B cell (primary cell): ENCODE data around the gene PGF. TPM values are rescaled to one million over a fixed set of nuclear protein-coding genes. Genes with fewer than 3 reads are reported as not detected.

ENCODE experiments used
- ATAC-seq: fragments of 200-7000 bp; cut with Tn5 transposase; one replicate; pipeline ENCODE4 v1.10.0; 2021; ENCODE audit warnings: low read depth, mild to moderate bottlenecking, moderate number of reproducible peaks, moderate library complexity
- CTCF ChIA-PET: fragments of 350-600 bp; sonication (Branson Sonifier 250); formaldehyde crosslinking; loops from one replicate; lab custom pipeline; 2021; ENCODE audit warnings: antibody characterized with exemption, inconsistent platforms; lab: Charles Lee
- POLR2A ChIA-PET: fragments of 350-600 bp; sonication (Branson Sonifier 250); formaldehyde crosslinking; loops from one replicate; lab custom pipeline; 2021; ENCODE audit warnings: antibody characterized with exemption; lab: Charles Lee
- DNase-seq: peaks from one replicate; pipeline ENCODE4 v3.0.0; 2013
- H2AFZ ChIP-seq: 2 replicates; pipeline ENCODE4 v1.6.1; 2012; ENCODE audit warnings: mild to moderate bottlenecking, low read depth, low read length; ENCODE audit not compliant: insufficient read depth, poor library complexity, severe bottlenecking
- H3K27ac ChIP-seq, 2 donors: 1 replicate in 1 of 2; 2 replicates in 1 of 2; pipeline ENCODE4 v1.5.1; 2012 to 2013; ENCODE audit warnings: low read length in 2 of 2, mild to moderate bottlenecking in 2 of 2, moderate library complexity in 1 of 2
- H3K27me3 ChIP-seq, 4 experiments: fragments of 200-600 bp in 1 of 4; sonication (generic) in 1 of 4; replicated peaks in 1 of 4; 1 replicate in 2 of 4; 2 replicates in 2 of 4; pipeline versions ENCODE4 v1.6.1 to v1.7.0; 2013 to 2016; ENCODE audit warnings: low read length in 3 of 4, mild to moderate bottlenecking in 2 of 4, mixed read lengths in 1 of 4, moderate library complexity in 1 of 4; ENCODE audit not compliant: insufficient read depth in 4 of 4, control insufficient read depth in 3 of 4; ENCODE audit errors: control extremely low read depth in 1 of 4
- H3K36me3 ChIP-seq, 2 experiments: replicated peaks in 1 of 2; 1 replicate in 1 of 2; 2 replicates in 1 of 2; pipeline versions ENCODE4 v1.6.1 to v1.7.1; 2013; ENCODE audit warnings: low read length in 1 of 2; ENCODE audit not compliant: insufficient read depth in 2 of 2, control insufficient read depth in 1 of 2; ENCODE audit errors: control extremely low read depth in 1 of 2, extremely low read depth in 1 of 2
- H3K4me1 ChIP-seq, 2 donors: fragments of 200-600 bp in 1 of 2; sonication (generic) in 1 of 2; 1 replicate in 1 of 2; 2 replicates in 1 of 2; pipeline versions ENCODE4 v1.5.1 to v1.6.1; 2013 to 2017; ENCODE audit warnings: low read length in 2 of 2; ENCODE audit not compliant: control insufficient read depth in 2 of 2, insufficient read depth in 2 of 2
- H3K4me2 ChIP-seq: replicated peaks from 2 replicates; pipeline ENCODE3; 2012; ENCODE audit warnings: mild to moderate bottlenecking, low read depth, low read length; ENCODE audit not compliant: poor library complexity, severe bottlenecking
- H3K4me3 ChIP-seq, 5 experiments: fragments of 200-600 bp in 1 of 5; sonication (generic) in 1 of 5; 1 replicate in 3 of 5; 2 replicates in 2 of 5; pipeline versions ENCODE4 v1.5.1 to v1.7.0; 2011 to 2016; ENCODE audit warnings: low read length in 4 of 5, mild to moderate bottlenecking in 4 of 5, low read depth in 2 of 5, control low read depth in 1 of 5, moderate library complexity in 1 of 5; ENCODE audit not compliant: insufficient read depth in 1 of 5; ENCODE audit errors: control extremely low read depth in 1 of 5, extremely low read depth in 1 of 5
- H3K79me2 ChIP-seq: fragments of 200-600 bp; sonication (generic); one replicate; pipeline ENCODE4 v1.6.0; 2016; ENCODE audit warnings: low read length; ENCODE audit not compliant: control insufficient read depth, insufficient read depth
- H3K9ac ChIP-seq: fragments of 200-600 bp; sonication (generic); 2 replicates; pipeline ENCODE4 v1.6.1; 2017; ENCODE audit warnings: mild to moderate bottlenecking, low read length, moderate library complexity
- H3K9me3 ChIP-seq, 3 donors: one replicate each; pipeline versions ENCODE4 v1.6.1 to v1.7.1; 2013; ENCODE audit warnings: low read length in 2 of 3; ENCODE audit not compliant: control insufficient read depth in 2 of 3, insufficient read depth in 1 of 3; ENCODE audit errors: control extremely low read depth in 1 of 3
- H4K20me1 ChIP-seq: 2 replicates; pipeline ENCODE4 v1.6.0; 2012; ENCODE audit warnings: mild to moderate bottlenecking, low read length; ENCODE audit not compliant: insufficient read depth, control insufficient read depth, poor library complexity, severe bottlenecking
- H3K27ac Mint-ChIP-seq: one replicate; pipeline ENCODE4 v1.8.0; 2021; ENCODE audit warnings: mixed read lengths
- H3K27me3 Mint-ChIP-seq: one replicate; pipeline ENCODE4 v1.8.0; 2021; ENCODE audit warnings: mixed read lengths
- H3K4me1 Mint-ChIP-seq: one replicate; pipeline ENCODE4 v1.8.0; 2021; ENCODE audit warnings: mixed read lengths
- H3K4me3 Mint-ChIP-seq: one replicate; pipeline ENCODE4 v1.8.0; 2021; ENCODE audit warnings: mixed read lengths
- H3K9me3 Mint-ChIP-seq: one replicate; pipeline ENCODE4 v1.8.0; 2022; ENCODE audit warnings: mixed read lengths; ENCODE audit not compliant: insufficient read depth
- EZH2 ChIP-seq: IDR thresholded peaks from 2 replicates; pipeline ENCODE4 v1.6.1; 2012; ENCODE audit warnings: borderline replicate concordance, low read depth, mild to moderate bottlenecking, moderate library complexity, low read length; ENCODE audit not compliant: insufficient read depth, poor library complexity, severe bottlenecking
- WGBS: methylation state at CpG from one replicate; pipeline ENCODE4 v1.1.5; 2013; ENCODE audit warnings: missing lambda C conversion rate; ENCODE audit not compliant: insufficient coverage; 5-methylcytosine and 5-hydroxymethylcytosine counted together
- intact Hi-C: fragments of 100-400 bp; cut with micrococcal nuclease; formaldehyde crosslinking; loops from one replicate; pipeline ENCODE4 v1.10.0; 2022
- polyA plus RNA-seq: library from polyadenylated mRNA; depleted of rRNA; stranded (reverse); fragments of >200 nt; gene quantifications from 2 replicates; pipeline ENCODE4 v1.2.3, GENCODE V29; 2012
- total RNA-seq, 2 donors: library from RNA; stranded (reverse); fragments of 120-200 nt in 1 of 2; gene quantifications; 1 replicate in 1 of 2; 2 replicates in 1 of 2; pipeline versions ENCODE4 v1.2.3 to v1.2.4, GENCODE V29; 2013 to 2022
- TF ChIP-seq, protein P1 (sequence below): fragments of 200-600 bp; IDR thresholded peaks from one replicate; pipeline ENCODE4 v1.8.0; 2022; ENCODE audit warnings: antibody characterized with exemption, mild to moderate bottlenecking

PGF gene
- total and polyA plus RNA-seq, 2 donors (not counting 1 experiment from before 2014, with no cell fraction given): 0.07 to 0.47 TPM

DNA sequence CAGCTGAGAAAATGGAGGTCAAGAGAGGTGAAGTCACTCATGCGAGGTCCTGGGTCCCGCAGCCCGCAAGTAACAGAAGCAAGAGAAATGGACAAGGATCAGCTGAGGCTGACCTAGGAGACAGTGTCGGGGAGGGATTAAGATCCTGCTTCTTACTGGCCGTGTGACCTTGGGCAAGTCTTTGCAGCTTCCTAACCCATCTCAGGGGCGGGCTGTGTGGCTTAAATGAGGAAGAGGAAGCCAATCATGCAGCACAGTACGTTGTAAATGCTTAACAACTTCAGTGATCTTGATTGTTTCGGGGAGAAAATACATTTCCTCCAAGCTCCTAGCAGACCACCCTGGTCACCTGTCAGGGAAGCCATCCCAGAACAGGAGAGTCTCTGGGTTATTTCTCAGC is 7.1 kb upstream of the PGF start:
- H4K20me1 ChIP-seq: no peaks in the 10 kb centered on the region
- H3K27me3 Mint-ChIP-seq: no peaks in the 10 kb centered on the region
- no peaks in the 10 kb centered on the region for H3K9me3 ChIP-seq
- CTCF ChIA-PET: interaction anchor here (1.1 to 2.2 kb wide), 4 partner anchors 10 to 20 kb away, joined by 5 to 7 read pairs (median 6); no protein-coding TSS in a partner anchor
- DNase-seq (peak; percentile 54), ATAC-seq (peak; percentile 71)
- no peaks in the 10 kb centered on the region for H3K9me3 Mint-ChIP-seq
- peaks cover 17 to 22% of the 10 kb centered on the region in 2 donors for H3K4me1 ChIP-seq
- H2AFZ ChIP-seq: peak overlapping the region; percentile 68
- H3K36me3 ChIP-seq: no peaks in the 10 kb centered on the region
- 71% methylated on average over 4 of the region's 8 CpGs for WGBS
- no peaks in the 10 kb centered on the region for H3K79me2 ChIP-seq
- H3K4me2 ChIP-seq: peak overlapping the region; percentile 56
- no peaks in the 10 kb centered on the region for H3K27me3 ChIP-seq
- peak overlapping the region; percentile 8 to 15 for H3K27ac ChIP-seq
- no peak for TF ChIP-seq EZH2
- TF ChIP-seq, protein P1, sequence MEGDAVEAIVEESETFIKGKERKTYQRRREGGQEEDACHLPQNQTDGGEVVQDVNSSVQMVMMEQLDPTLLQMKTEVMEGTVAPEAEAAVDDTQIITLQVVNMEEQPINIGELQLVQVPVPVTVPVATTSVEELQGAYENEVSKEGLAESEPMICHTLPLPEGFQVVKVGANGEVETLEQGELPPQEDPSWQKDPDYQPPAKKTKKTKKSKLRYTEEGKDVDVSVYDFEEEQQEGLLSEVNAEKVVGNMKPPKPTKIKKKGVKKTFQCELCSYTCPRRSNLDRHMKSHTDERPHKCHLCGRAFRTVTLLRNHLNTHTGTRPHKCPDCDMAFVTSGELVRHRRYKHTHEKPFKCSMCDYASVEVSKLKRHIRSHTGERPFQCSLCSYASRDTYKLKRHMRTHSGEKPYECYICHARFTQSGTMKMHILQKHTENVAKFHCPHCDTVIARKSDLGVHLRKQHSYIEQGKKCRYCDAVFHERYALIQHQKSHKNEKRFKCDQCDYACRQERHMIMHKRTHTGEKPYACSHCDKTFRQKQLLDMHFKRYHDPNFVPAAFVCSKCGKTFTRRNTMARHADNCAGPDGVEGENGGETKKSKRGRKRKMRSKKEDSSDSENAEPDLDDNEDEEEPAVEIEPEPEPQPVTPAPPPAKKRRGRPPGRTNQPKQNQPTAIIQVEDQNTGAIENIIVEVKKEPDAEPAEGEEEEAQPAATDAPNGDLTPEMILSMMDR: no peak
- H3K27ac Mint-ChIP-seq: peak overlapping the region; percentile 43
- peaks cover 21% of the 10 kb centered on the region for H3K4me1 Mint-ChIP-seq
- peak overlapping the region; percentile 33 for H3K9ac ChIP-seq
- POLR2A ChIA-PET: no interaction called here
- intact Hi-C loops: no loop called here
- H3K4me3 ChIP-seq: peak overlapping the region in 1 of 5 experiments; percentile 5
- H3K4me3 Mint-ChIP-seq: peak overlapping the region; percentile 27

GRCh38 chr14:74962046-74962445 is 6.6 kb upstream of the PGF start:
- peak overlapping the region; percentile 68 for H2AFZ ChIP-seq

More at GRCh38 chr14:74962046-74962445, 6.6 kb upstream of the PGF start:
- Histone ChIP-seq H3K36me3 (no peaks in the 10 kb centered on the region), H3K4me1 (peaks cover 17 to 22% of the 10 kb centered on the region in 2 donors), H3K4me2 (peak overlapping the region; percentile 56), H3K79me2 (no peaks in the 10 kb centered on the region), H3K4me3 (peak overlapping the region in 1 of 5 experiments; percentile 5), H3K9me3 (no peaks in the 10 kb centered on the region), H3K27me3 (no peaks in the 10 kb centered on the region), H3K27ac (no peak overlapping the region), H4K20me1 (no peaks in the 10 kb centered on the region), H3K9ac (no peak overlapping the region)
- CTCF ChIA-PET: interaction anchor here (1.1 to 2.2 kb wide), 4 partner anchors 10 to 19 kb away, joined by 5 to 7 read pairs (median 6); no protein-coding TSS in a partner anchor
- no CpG with 5 or more reads among the region's 11 CpGs for WGBS
- peak overlapping the region; percentile 27 for H3K4me3 Mint-ChIP-seq
- TF ChIP-seq, protein P1: no peak
- TF ChIP-seq EZH2: no peak
- H3K9me3 Mint-ChIP-seq: no peaks in the 10 kb centered on the region
- intact Hi-C loops: no loop called here
- ATAC-seq (no peak), DNase-seq (no peak)
- H3K27ac Mint-ChIP-seq: no peak overlapping the region
- peaks cover 21% of the 10 kb centered on the region for H3K4me1 Mint-ChIP-seq
- POLR2A ChIA-PET: interaction anchor here (0.7 kb wide), 1 partner anchor 120 kb away, joined by 3 read pairs; no protein-coding TSS in a partner anchor
- H3K27me3 Mint-ChIP-seq: peaks cover 1% of the 10 kb centered on the region
